MCF 10A (cell line): ENCODE measurements around the gene ZC3H7A. TPM values are rescaled to one million over a fixed set of nuclear protein-coding genes. Genes with fewer than 3 reads are reported as not detected.

Experiments used
- BruUV-seq: library from RNA; stranded (reverse); fragments of 400-500 nt; replicated peaks from 2 replicates; lab custom pipeline; 2021; lab: Mats Ljungman, UMichigan
- CTCF ChIA-PET: fragments of 300-600 bp; sonication (Branson Sonifier 250); formaldehyde crosslinking; extraction: SDS; loops from one replicate; lab custom pipeline; 2021; ENCODE audit warnings: antibody characterized with exemption, inconsistent platforms; lab: Yijun Ruan, JAX
- POLR2A ChIA-PET: fragments of 300-600, 350-650 bp; sonication (Branson Sonifier 250); formaldehyde crosslinking; extraction: SDS; loops from one replicate; lab custom pipeline; 2020; ENCODE audit warnings: antibody characterized with exemption, inconsistent platforms; lab: Yijun Ruan, JAX
- DNase-seq: peaks from one replicate; pipeline ENCODE4 v3.0.0-alpha.2; 2018; ENCODE audit not compliant: unreplicated experiment
- H3K27ac Mint-ChIP-seq: one replicate; pipeline ENCODE4 v1.8.0; 2022; ENCODE audit warnings: mild to moderate bottlenecking, low read depth, mixed read lengths; ENCODE audit not compliant: unreplicated experiment
- H3K27me3 Mint-ChIP-seq: one replicate; pipeline ENCODE4 v1.8.0; 2022; ENCODE audit warnings: mixed read lengths; ENCODE audit not compliant: insufficient read depth, unreplicated experiment
- H3K36me3 Mint-ChIP-seq: one replicate; pipeline ENCODE4 v1.8.0; 2022; ENCODE audit warnings: mild to moderate bottlenecking, moderate library complexity, mixed read lengths; ENCODE audit not compliant: insufficient read depth, unreplicated experiment
- H3K4me1 Mint-ChIP-seq: one replicate; pipeline ENCODE4 v1.8.0; 2022; ENCODE audit warnings: mixed read lengths; ENCODE audit not compliant: insufficient read depth, unreplicated experiment
- H3K4me3 Mint-ChIP-seq: one replicate; pipeline ENCODE4 v1.8.0; 2022; ENCODE audit warnings: mild to moderate bottlenecking, moderate library complexity, mixed read lengths; ENCODE audit not compliant: unreplicated experiment
- H3K9me3 Mint-ChIP-seq: one replicate; pipeline ENCODE4 v1.8.0; 2022; ENCODE audit warnings: mixed read lengths; ENCODE audit not compliant: unreplicated experiment
- CTCF ChIP-seq: fragments of 200-600 bp; IDR thresholded peaks from one replicate; pipeline ENCODE4 v1.8.0; 2022; ENCODE audit warnings: antibody characterized with exemption, mild to moderate bottlenecking; ENCODE audit not compliant: unreplicated experiment
- intact Hi-C: fragments of 100-400 bp; cut with micrococcal nuclease; formaldehyde crosslinking; loops from 2 replicates; pipeline ENCODE4 v1.14.1; 2022
- total RNA-seq: library from RNA; stranded (reverse); gene quantifications from 2 replicates; pipeline ENCODE4 v1.2.3, GENCODE V29; 2022

ZC3H7A gene
- total RNA-seq, 1 experiment from 2014 or later = 66.9 TPM

- H3K27ac Mint-ChIP-seq = no peak overlapping the region
- peaks cover 99% of the 10 kb centered on the region for H3K36me3 Mint-ChIP-seq
- CTCF ChIA-PET = interaction anchor here (0.7 kb wide), 1 partner anchor 106 kb away, joined by 3 read pairs; no protein-coding TSS in a partner anchor
- intact Hi-C loops = no loop called here
- H3K27me3 Mint-ChIP-seq = no peaks in the 10 kb centered on the region
- H3K9me3 Mint-ChIP-seq = no peaks in the 10 kb centered on the region
- H3K4me1 Mint-ChIP-seq = peaks cover under 1% of the 10 kb centered on the region
- H3K4me3 Mint-ChIP-seq = no peak overlapping the region
- TF ChIP-seq CTCF = no peak
- BruUV-seq = no TSS peak
- POLR2A ChIA-PET = interaction anchor here (1.5 kb wide), 1 partner anchor 8 kb away, joined by 5 read pairs; the partner anchor contains the start of gene RSL1D1
- no peak for DNase-seq
Measured at GRCh38 chr16:11843206-11843605, 46.1 kb upstream of the ZC3H7A start.

- no peak for TF ChIP-seq CTCF
- intact Hi-C loops = no loop called here
- no TSS peak for BruUV-seq
- no peaks in the 10 kb centered on the region for H3K9me3 Mint-ChIP-seq
- DNase-seq = no peak
- H3K27ac Mint-ChIP-seq = no peak overlapping the region
- ChIA-PET POLR2A (interaction anchor here (1.0 to 7.6 kb wide), 5 partner anchors 9 to 98 kb away, joined by 3 to 72 read pairs (median 3); partner anchors contain the start of genes RSL1D1, TXNDC11 and ZC3H7A), CTCF (interaction anchor here (1.1 kb wide), 1 partner anchor 43 kb away, joined by 4 read pairs; no protein-coding TSS in a partner anchor)
- H3K36me3 Mint-ChIP-seq = peaks cover 99% of the 10 kb centered on the region
- no peak overlapping the region for H3K4me3 Mint-ChIP-seq
- no peaks in the 10 kb centered on the region for H3K27me3 Mint-ChIP-seq
- H3K4me1 Mint-ChIP-seq = peaks cover 10% of the 10 kb centered on the region
Measured at GRCh38 chr16:11841026-11841425, 44.0 kb upstream of the ZC3H7A start.

GRCh38 chr16:11836650-11837244 lies 39.7 kb upstream of the ZC3H7A start:
- ChIA-PET POLR2A (interaction anchor here (1.2 to 7.6 kb wide), 7 partner anchors 9 to 95 kb away, joined by 4 to 72 read pairs (median 10); partner anchors contain the start of genes RSL1D1, TXNDC11 and ZC3H7A), CTCF (interaction anchor here (3.1 kb wide), 1 partner anchor 11 kb away, joined by 15 read pairs; no protein-coding TSS in a partner anchor)
- Mint-ChIP-seq H3K4me1 (peaks cover 19% of the 10 kb centered on the region), H3K27ac (peak overlapping the region; percentile 62), H3K9me3 (no peaks in the 10 kb centered on the region), H3K36me3 (peaks cover 77% of the 10 kb centered on the region), H3K27me3 (no peaks in the 10 kb centered on the region), H3K4me3 (peak overlapping the region; percentile 36)
- TF ChIP-seq CTCF = no peak
- intact Hi-C loops = no loop called here
- BruUV-seq = no TSS peak
- peak; percentile 60 for DNase-seq

- intact Hi-C loops = no loop called here
Measured at GRCh38 chr16:11835891-11836649, 39.0 kb upstream of the ZC3H7A start.

More at GRCh38 chr16:11835891-11836649, 39.0 kb upstream of the ZC3H7A start:
- no peak for TF ChIP-seq CTCF
- Mint-ChIP-seq H3K27me3 (no peaks in the 10 kb centered on the region), H3K4me1 (peaks cover 19% of the 10 kb centered on the region), H3K4me3 (peak overlapping the region; percentile 36), H3K27ac (peak overlapping the region; percentile 62), H3K9me3 (no peaks in the 10 kb centered on the region), H3K36me3 (peaks cover 70% of the 10 kb centered on the region)
- ChIA-PET CTCF (interaction anchor here (0.6 to 3.1 kb wide), 6 partner anchors 12 to 872 kb away, joined by 3 to 15 read pairs (median 4); partner anchors contain the start of gene GSPT1), POLR2A (interaction anchor here (0.6 to 7.6 kb wide), 10 partner anchors 9 to 94 kb away, joined by 3 to 72 read pairs (median 8); partner anchors contain the start of genes RSL1D1, TXNDC11 and ZC3H7A)
- BruUV-seq = no TSS peak
- DNase-seq = peak; percentile 47
